GM12878 (cell line): Measurements from ENCODE around the gene STK17A. TPM values are rescaled to one million over a fixed set of nuclear protein-coding genes. Genes with fewer than 3 reads are reported as not detected.

Source experiments
- ATAC-seq: fragments of 200-7000 bp; cut with Tn5 transposase; 3 replicates; pipeline ENCODE4 v1.9.1; 2020; ENCODE audit warnings: mild to moderate bottlenecking, moderate library complexity
- BruUV-seq: library from RNA; stranded (reverse); fragments of 400-500 nt; replicated peaks from 2 replicates; lab custom pipeline; 2021; lab: Mats Ljungman, UMichigan
- CTCF ChIA-PET: fragments of 300-600 bp; sonication (Branson Sonifier 250); formaldehyde crosslinking; extraction: SDS; loops from one replicate; lab custom pipeline; 2021; ENCODE audit warnings: inconsistent platforms; lab: Yijun Ruan, JAX
- POLR2A ChIA-PET: fragments of 350-600 bp; formaldehyde crosslinking; extraction: SDS; loops from one replicate; lab custom pipeline; 2021; ENCODE audit warnings: inconsistent platforms; lab: Charles Lee
- RAD21 ChIA-PET: fragments of 300-600 bp; sonication (Branson Sonifier 250); formaldehyde crosslinking; loops from one replicate; lab custom pipeline; 2023; ENCODE audit warnings: antibody characterized with exemption; ENCODE audit not compliant: unreplicated experiment; lab: Charles Lee
- SMC1A ChIA-PET: fragments of 300-600 bp; sonication (Branson Sonifier 250); formaldehyde crosslinking; loops from one replicate; lab custom pipeline; 2023; ENCODE audit not compliant: unreplicated experiment, uncharacterized antibody; lab: Charles Lee
- DNase-seq: peaks from one replicate; pipeline ENCODE4 v3.0.0-alpha.2; 2011; ENCODE audit warnings: low read depth, low spot score
- FAIRE-seq: peaks from 3 replicates; lab custom pipeline; 2011; peaks lifted over from hg19 to GRCh38; lab: Jason Lieb, UNC
- H2AFZ ChIP-seq: 2 replicates; pipeline ENCODE4 v1.6.0; 2011; ENCODE audit warnings: low read depth, low read length, control low read depth; ENCODE audit not compliant: control insufficient read depth
- H3K27ac ChIP-seq: 2 replicates; pipeline ENCODE4 v1.5.1; 2011; ENCODE audit warnings: control low read depth; ENCODE audit not compliant: control insufficient read depth, insufficient read depth
- H3K27me3 ChIP-seq, 2 experiments: replicated peaks in 1 of 2; 2 replicates each; pipeline versions ENCODE4 v1.6.0 to v1.6.1; 2011; ENCODE audit warnings: low read length in 1 of 2; ENCODE audit not compliant: control insufficient read depth in 2 of 2, insufficient read depth in 2 of 2
- H3K36me3 ChIP-seq, 2 experiments: 2 replicates each; pipeline ENCODE4 v1.5.1; 2011; ENCODE audit warnings: low read length in 1 of 2; ENCODE audit not compliant: control insufficient read depth in 2 of 2, insufficient read depth in 2 of 2
- H3K4me1 ChIP-seq: 2 replicates; pipeline ENCODE4 v1.6.1; 2011; ENCODE audit warnings: mild to moderate bottlenecking, low read length, moderate library complexity, mixed read lengths; ENCODE audit not compliant: control insufficient read depth, insufficient read depth
- H3K4me2 ChIP-seq: 2 replicates; pipeline ENCODE4 v1.6.0; 2011; ENCODE audit warnings: control low read depth; ENCODE audit not compliant: control insufficient read depth, insufficient read depth
- H3K4me3 ChIP-seq: fragments of 200-600 bp; sonication (generic); 2 replicates; pipeline ENCODE4 v1.5.1; 2016
- H3K79me2 ChIP-seq: 2 replicates; pipeline ENCODE4 v1.6.0; 2011; ENCODE audit warnings: low read length; ENCODE audit not compliant: control insufficient read depth, insufficient read depth
- H3K9ac ChIP-seq: 2 replicates; pipeline ENCODE4 v1.8.0; 2011; ENCODE audit warnings: low read length, control low read depth, mixed read lengths; ENCODE audit not compliant: control insufficient read depth, insufficient read depth
- H3K9me3 ChIP-seq: replicated peaks from 3 replicates; pipeline ENCODE4 v1.5.1; 2011; ENCODE audit warnings: mild to moderate bottlenecking, low read length; ENCODE audit not compliant: control insufficient read depth, insufficient read depth
- H4K20me1 ChIP-seq: 2 replicates; pipeline ENCODE4 v1.6.0; 2011; ENCODE audit not compliant: control insufficient read depth, insufficient read depth
- E2F8 ChIP-seq: fragments of 450-650 bp; IDR thresholded peaks from 2 replicates; pipeline ENCODE4 v1.6.1; 2018; ENCODE audit warnings: mild to moderate bottlenecking, low read depth, moderate library complexity; ENCODE audit not compliant: partially characterized antibody
- IRF3 ChIP-seq: fragments of 450-650 bp; IDR thresholded peaks from 2 replicates; pipeline ENCODE4 v1.6.1; 2014; ENCODE audit warnings: mild to moderate bottlenecking
- MYB ChIP-seq: fragments of 150-350 bp; IDR thresholded peaks from 2 replicates; pipeline ENCODE4 v1.6.1; 2014; ENCODE audit warnings: mild to moderate bottlenecking, low read depth, low read length, borderline replicate concordance
- RCOR1 ChIP-seq: conservative IDR thresholded peaks from 2 replicates; pipeline ENCODE4 v1.6.1; 2012; ENCODE audit warnings: low read depth, low read length, improper control_type of control experiment
- YY1 ChIP-seq: IDR thresholded peaks from 2 replicates; pipeline ENCODE4 v1.6.1; 2011; ENCODE audit warnings: low read depth, mild to moderate bottlenecking, low read length
- ZBTB11 ChIP-seq: fragments of 450-650 bp; formaldehyde crosslinking; IDR thresholded peaks from 2 replicates; pipeline ENCODE4 v1.5.0; 2022; ENCODE audit warnings: mild to moderate bottlenecking, missing genetic modification characterization
- ZBTB40 ChIP-seq: fragments of 450-650 bp; IDR thresholded peaks from 2 replicates; pipeline ENCODE4 v1.6.1; 2016; ENCODE audit warnings: mild to moderate bottlenecking, moderate library complexity, borderline replicate concordance
- WGBS: methylation state at CpG from one replicate; pipeline ENCODE4 v1.1.6; 2016; ENCODE audit warnings: low lambda C conversion rate; ENCODE audit not compliant: insufficient replicate concordance, insufficient coverage; ENCODE audit errors: missing lambda C conversion rate; 5-methylcytosine and 5-hydroxymethylcytosine counted together
- in situ Hi-C: fragments of 300-500 bp; cut with MboI; formaldehyde crosslinking; loops from 9 replicates; pipeline ENCODE4 v1.14.3; 2018; ENCODE audit warnings: mixed read lengths
- intact Hi-C: fragments of 100-400 bp; cut with micrococcal nuclease; formaldehyde crosslinking; loops from one replicate; pipeline ENCODE4 v1.14.2; 2022; ENCODE audit not compliant: unreplicated experiment
- polyA plus RNA-seq, 11 experiments: library from polyadenylated mRNA; depleted of rRNA in 4 of 11; unstranded in 6 of 11; stranded (reverse) in 5 of 11; fragments of >200 nt; fragmentation: Nextera tagmentation in 4 of 11; fragmentation: Illumina TruSeq in 1 of 11; extraction: Ambion mirVana in 4 of 11; extraction: Trizol in 1 of 11; gene quantifications; 1 replicate in 1 of 11; 2 replicates in 10 of 11; pipeline versions ENCODE4 v1.2.1 to v1.2.3, GENCODE V29; 2011 to 2016; ENCODE audit warnings: inconsistent platforms in 2 of 11, missing spikeins in 2 of 11, low read depth in 1 of 11
- total RNA-seq, 4 experiments: library from RNA; depleted of rRNA in 3 of 4; stranded (reverse); fragments of >200 nt in 3 of 4; fragmentation: Illumina TruSeq in 1 of 4; extraction: Trizol in 1 of 4; gene quantifications; 2 replicates each; pipeline versions ENCODE4 v1.2.1 to v1.2.3, GENCODE V29; 2013 to 2021

STK17A gene
- total and polyA plus RNA-seq, 10 of the 15 experiments (the other 5 are each of a cell fraction or from before 2014, with no cell fraction given): 18.5 to 91.6 (median 70.8) TPM

- TF ChIP-seq E2F8 (no peak), IRF3 (no peak)
- TF ChIP-seq, all 136 proteins: peak for 0
Observed at GRCh38 chr7:43575506-43575905, 7.4 kb upstream of the STK17A start (continued).

GRCh38 chr7:43576241-43576640 is 6.7 kb upstream of the STK17A start:
- POLR2A ChIA-PET: no interaction called here
- H3K36me3 ChIP-seq: no peaks in the 10 kb centered on the region
- H2AFZ ChIP-seq: no peak overlapping the region
- ATAC-seq (no peak), FAIRE-seq (no peak), DNase-seq (no peak)
- CTCF ChIA-PET: interaction anchor here (1.8 to 5.7 kb wide), 2 partner anchors 124 to 263 kb away, joined by 6 to 39 read pairs; no protein-coding TSS in a partner anchor
- H3K79me2 ChIP-seq: no peaks in the 10 kb centered on the region
- no peak overlapping the region for H3K4me2 ChIP-seq
- no peak overlapping the region for H3K4me3 ChIP-seq
- in situ Hi-C loops: loop anchor here (10.0 kb wide), 1 partner anchor 641 kb away; the partner anchor contains the start of genes MRPL32 and PSMA2
- H3K4me1 ChIP-seq: peaks cover 16% of the 10 kb centered on the region
- no TSS peak for BruUV-seq
- intact Hi-C loops: no loop called here
- RAD21 ChIA-PET: no interaction called here
- no peak for TF ChIP-seq RCOR1
- no peak for TF ChIP-seq ZBTB11 (CRISPR knock-in tag)
- TF ChIP-seq ZBTB40: no peak
- TF ChIP-seq MYB: no peak
- TF ChIP-seq YY1: no peak
- no peak overlapping the region for H3K27ac ChIP-seq
- no peak overlapping the region for H3K9ac ChIP-seq
- SMC1A ChIA-PET: interaction anchor here (1.1 to 2.0 kb wide), 3 partner anchors 113 to 263 kb away, joined by 3 to 6 read pairs (median 4); no protein-coding TSS in a partner anchor
- no peaks in the 10 kb centered on the region for H3K27me3 ChIP-seq
- no peaks in the 10 kb centered on the region for H3K9me3 ChIP-seq
- H4K20me1 ChIP-seq: no peaks in the 10 kb centered on the region
- 62% methylated on average over 3 of the region's 3 CpGs for WGBS
